ENCODE results near the gene BAK1. TPM values are rescaled to one million over a fixed set of nuclear protein-coding genes. Genes with fewer than 3 reads are reported as not detected.
"Not testable (repeated sequence)": the region's sequence is repeated elsewhere in the genome, so short reads cannot be mapped to it uniquely, and the experiment has no call there.

The BAK1 gene
- polyA plus RNA-seq, 5 donors: 13.6 to 20.3 (median 16.8) TPM

- no peak for DNase-seq
Observed at GRCh38 chr6:33557376-33557775, 22.7 kb downstream of the BAK1 start.

GRCh38 chr6:33552883-33553282, 27.2 kb downstream of the BAK1 start:
- not testable (repeated sequence) for DNase-seq

GRCh38 chr6:33552252-33552651, 27.8 kb downstream of the BAK1 start:
- DNase-seq: no peak

GRCh38 chr6:33551538-33551937, 28.5 kb downstream of the BAK1 start:
- no peak for DNase-seq

GRCh38 chr6:33549896-33550295, 30.2 kb downstream of the BAK1 start:
- no peak for DNase-seq

GRCh38 chr6:33549196-33549595, 30.9 kb downstream of the BAK1 start:
- no peak for DNase-seq

- DNase-seq: no peak
Observed at GRCh38 chr6:33547499-33547898, 32.6 kb downstream of the BAK1 start.

GRCh38 chr6:33546766-33547165, 33.3 kb downstream of the BAK1 start:
- no peak for DNase-seq

- DNase-seq: not testable (repeated sequence)
Observed at GRCh38 chr6:33545292-33545691, 34.8 kb downstream of the BAK1 start.

GRCh38 chr6:33543116-33543515, 37.0 kb downstream of the BAK1 start:
- DNase-seq: no peak

- DNase-seq: no peak
Observed at GRCh38 chr6:33540768-33541167, 39.3 kb downstream of the BAK1 start.

- DNase-seq: no peak
Observed at GRCh38 chr6:33534702-33535101, 45.4 kb downstream of the BAK1 start.

GRCh38 chr6:33533163-33533869, 46.8 kb downstream of the BAK1 start:
- not testable (repeated sequence) for DNase-seq

GRCh38 chr6:33532431-33532830, 47.6 kb downstream of the BAK1 start:
- not testable (repeated sequence) for DNase-seq

- not testable (repeated sequence) for DNase-seq
Observed at GRCh38 chr6:33530617-33531016, 49.5 kb downstream of the BAK1 start.

Other genes starting within 250 kb of the BAK1 start
- gene KIFC1, start 188.5 kb downstream of the BAK1 start, polyA plus RNA-seq (ENCODE audit: insufficient read depth in 1 of 5, insufficient read length in 5 of 5, low replicate concordance in 1 of 5): 10 to 100 TPM; 28.6 to 72.8 (median 47.1) TPM
- gene PHF1, start 169.3 kb downstream of the BAK1 start, polyA plus RNA-seq (ENCODE audit: insufficient read depth in 1 of 5, insufficient read length in 5 of 5, low replicate concordance in 1 of 5): 10 to 100 TPM; 53.1 to 88.9 (median 82.8) TPM
- 100 to 1,000 TPM; 153 to 208 (median 171) TPM for gene CUTA, start 162.2 kb downstream of the BAK1 start, polyA plus RNA-seq (ENCODE audit: insufficient read depth in 1 of 5, insufficient read length in 5 of 5, low replicate concordance in 1 of 5)
- gene SYNGAP1, start 160.2 kb downstream of the BAK1 start, polyA plus RNA-seq (ENCODE audit: insufficient read depth in 1 of 5, insufficient read length in 5 of 5, low replicate concordance in 1 of 5): 10 to 100 TPM; 35.2 to 47.4 (median 44.8) TPM
- gene ZBTB9, start 125.7 kb downstream of the BAK1 start, polyA plus RNA-seq (ENCODE audit: insufficient read depth in 1 of 5, insufficient read length in 5 of 5, low replicate concordance in 1 of 5): 10 to 100 TPM; 10.1 to 13.2 (median 10.6) TPM
- 10 to 100 TPM; 56.2 to 87.2 (median 77.9) TPM for gene ITPR3, start 41.0 kb upstream of the BAK1 start, polyA plus RNA-seq (ENCODE audit: insufficient read depth in 1 of 5, insufficient read length in 5 of 5, low replicate concordance in 1 of 5)
- gene UQCC2, start 131.4 kb upstream of the BAK1 start, polyA plus RNA-seq (ENCODE audit: insufficient read depth in 1 of 5, insufficient read length in 5 of 5, low replicate concordance in 1 of 5): 10 to 100 TPM; 51.2 to 96.8 (median 57.2) TPM
- gene IP6K3, start 166.6 kb upstream of the BAK1 start, polyA plus RNA-seq (ENCODE audit: insufficient read depth in 1 of 5, insufficient read length in 5 of 5, low replicate concordance in 1 of 5): 1 to 10 TPM; 2.4 to 5.5 (median 3.6) TPM
- 10 to 100 TPM; 66.0 to 80.1 (median 68.1) TPM for gene LEMD2, start 208.9 kb upstream of the BAK1 start, polyA plus RNA-seq (ENCODE audit: insufficient read depth in 1 of 5, insufficient read length in 5 of 5, low replicate concordance in 1 of 5)
- not detected for gene MLN, start 223.7 kb upstream of the BAK1 start, polyA plus RNA-seq (ENCODE audit: insufficient read depth in 1 of 5, insufficient read length in 5 of 5, low replicate concordance in 1 of 5)

Measured in right lung (tissue), 5 donors.